Measurements from ENCODE around the gene ZNF217. TPM values are rescaled to one million over a fixed set of nuclear protein-coding genes. Genes with fewer than 3 reads are reported as not detected.
"Not testable (repeated sequence)": the region's sequence is repeated elsewhere in the genome, so short reads cannot be mapped to it uniquely, and the experiment has no call there.

ZNF217 gene
- total RNA-seq, 2 donors from 2014 or later = 18.4 to 22.7 TPM

DNA sequence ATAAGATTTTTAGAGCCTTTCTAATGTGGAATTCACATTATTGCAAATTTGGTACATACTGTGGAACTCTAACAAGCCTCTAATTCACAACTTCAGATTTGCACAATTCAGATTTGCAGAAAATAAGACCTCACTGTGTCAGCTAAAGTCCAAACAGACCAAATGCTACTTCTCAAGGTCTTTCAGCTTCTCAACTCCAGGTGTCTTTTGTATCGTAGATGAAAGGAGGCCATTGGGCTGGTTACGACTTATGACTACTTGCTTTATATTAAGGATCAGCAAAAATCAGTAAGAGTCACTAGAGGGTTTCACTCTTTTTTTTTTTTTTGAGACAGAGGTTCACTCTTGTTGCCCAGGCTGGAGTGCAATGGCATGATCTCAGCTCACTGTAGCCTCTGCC is 37.8 kb downstream of the ZNF217 start:
- intact Hi-C loops (cut with DNase I) = no loop called here
- DNase-seq (ENCODE audit: low spot score) = no peak

DNA sequence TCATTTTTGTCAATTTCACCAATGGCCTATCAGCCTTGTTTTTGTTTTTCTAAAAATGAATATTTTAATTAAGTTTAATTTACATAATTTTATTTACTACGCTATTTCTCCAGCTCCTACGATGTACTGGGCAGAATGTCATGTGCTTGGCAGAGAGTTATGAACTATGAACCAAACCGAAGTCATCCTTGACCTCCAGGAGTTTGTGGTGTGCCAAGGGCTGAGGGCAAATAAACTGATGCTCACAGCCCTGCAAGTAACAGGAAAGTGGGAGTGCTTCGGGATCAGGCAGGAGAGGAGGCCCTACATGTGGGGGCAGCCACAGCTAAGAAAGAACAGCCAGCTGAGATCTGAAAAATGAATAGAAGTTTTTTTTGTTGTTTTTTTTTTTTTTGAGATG is 38.6 kb downstream of the ZNF217 start:
- no peak for DNase-seq (ENCODE audit: low spot score)
- intact Hi-C loops (cut with DNase I) = no loop called here

DNA sequence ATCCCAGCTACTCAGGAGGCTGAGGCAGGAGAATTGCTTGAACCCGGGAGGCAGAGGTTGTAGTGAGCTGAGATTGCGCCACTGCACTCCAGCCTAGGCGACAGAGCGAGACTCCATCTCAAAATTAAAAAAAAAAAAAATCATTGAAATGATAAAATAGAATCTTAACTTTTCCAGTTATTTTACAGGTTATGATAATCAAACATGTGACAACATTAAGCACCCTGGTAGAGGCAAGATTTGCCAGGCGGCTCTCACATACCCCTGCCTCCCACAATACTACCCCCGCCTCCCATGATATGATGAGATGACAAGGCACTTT is 41.1 kb downstream of the ZNF217 start:
- intact Hi-C loops (cut with DNase I); DNase-seq (ENCODE audit: low spot score): not testable (repeated sequence)

DNA sequence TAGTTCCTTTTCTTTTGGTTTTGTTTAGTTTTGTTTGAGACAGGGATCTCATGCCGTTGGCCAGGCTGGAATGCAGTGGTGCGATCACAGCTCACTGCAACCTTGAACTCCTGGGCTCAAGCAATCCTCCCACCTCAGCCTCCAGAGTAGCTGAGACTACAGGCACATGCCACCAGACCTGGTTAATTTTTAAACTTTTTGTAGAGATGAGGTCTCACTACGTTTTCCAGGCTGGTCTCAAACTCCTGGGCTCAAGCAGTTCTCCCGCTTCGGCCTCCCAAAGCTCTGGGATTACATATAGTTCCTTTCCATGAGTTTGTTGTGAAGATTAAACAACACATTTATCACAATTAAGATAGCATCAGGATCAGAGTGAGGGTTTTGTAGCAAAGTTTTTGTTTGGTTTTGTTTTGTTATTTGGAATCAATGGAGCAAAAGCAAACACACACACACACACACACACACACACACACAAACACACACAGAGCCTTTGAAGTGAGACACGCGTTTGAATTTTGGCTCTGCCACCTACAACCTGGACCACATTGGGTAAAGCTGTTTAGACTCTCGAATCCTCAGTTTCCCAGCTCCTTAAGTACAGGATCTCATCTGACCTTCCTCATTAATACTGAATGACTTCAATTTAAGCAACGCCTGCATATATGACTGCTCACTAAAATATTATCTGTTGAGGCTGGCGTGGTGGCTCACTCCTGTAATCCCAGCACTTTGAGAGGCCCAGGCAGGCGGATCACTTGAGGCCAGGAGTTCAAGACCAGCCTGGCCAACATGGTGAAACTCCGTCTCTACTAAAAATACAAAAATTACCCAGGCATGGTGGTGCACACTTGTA is 41.7 kb downstream of the ZNF217 start:
- DNase-seq (ENCODE audit: low spot score); intact Hi-C loops (cut with DNase I): not testable (repeated sequence)

DNA sequence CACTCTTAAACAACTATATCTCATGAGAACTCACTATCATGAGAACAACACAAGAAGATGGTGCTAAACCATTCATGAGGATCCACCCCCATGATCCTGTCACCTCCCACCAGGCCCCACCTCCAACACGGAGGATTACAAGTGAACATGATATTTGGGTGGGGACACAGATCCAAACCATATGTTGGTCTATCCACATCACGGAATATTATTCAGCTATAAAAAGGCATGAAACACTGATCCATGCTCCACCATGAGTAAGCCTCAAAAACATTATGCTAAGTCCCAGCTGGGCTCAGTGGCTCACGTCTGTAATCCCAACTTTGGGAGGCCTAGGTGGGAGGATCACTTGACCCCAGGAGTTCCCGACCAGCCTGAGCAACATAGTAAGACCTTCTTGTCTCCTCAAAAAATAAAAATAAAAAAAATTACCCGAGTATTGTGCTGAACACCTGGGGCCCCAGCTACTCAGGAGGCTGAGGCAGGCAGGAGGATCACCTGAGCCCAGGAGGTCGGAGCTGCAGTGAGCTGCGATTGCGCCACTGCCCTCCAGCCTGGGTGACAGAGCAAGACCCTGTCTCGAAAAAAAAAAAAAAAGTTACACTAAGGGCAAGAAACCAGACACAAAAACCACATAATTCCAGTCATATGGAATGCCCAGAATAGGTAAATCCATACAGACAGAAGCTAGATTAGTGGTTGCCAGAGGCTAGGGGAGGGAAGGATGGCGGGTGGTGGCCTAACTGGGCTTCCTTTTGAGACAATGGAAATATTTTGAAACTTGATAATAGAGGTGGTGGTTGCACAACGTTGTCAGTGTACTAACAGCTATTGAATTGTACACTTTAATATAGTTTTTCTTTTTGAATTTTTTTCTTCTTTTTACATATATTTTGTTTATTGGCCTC is 43.1 kb downstream of the ZNF217 start:
- DNase-seq (ENCODE audit: low spot score) = no peak
- intact Hi-C loops (cut with DNase I) = no loop called here

DNA sequence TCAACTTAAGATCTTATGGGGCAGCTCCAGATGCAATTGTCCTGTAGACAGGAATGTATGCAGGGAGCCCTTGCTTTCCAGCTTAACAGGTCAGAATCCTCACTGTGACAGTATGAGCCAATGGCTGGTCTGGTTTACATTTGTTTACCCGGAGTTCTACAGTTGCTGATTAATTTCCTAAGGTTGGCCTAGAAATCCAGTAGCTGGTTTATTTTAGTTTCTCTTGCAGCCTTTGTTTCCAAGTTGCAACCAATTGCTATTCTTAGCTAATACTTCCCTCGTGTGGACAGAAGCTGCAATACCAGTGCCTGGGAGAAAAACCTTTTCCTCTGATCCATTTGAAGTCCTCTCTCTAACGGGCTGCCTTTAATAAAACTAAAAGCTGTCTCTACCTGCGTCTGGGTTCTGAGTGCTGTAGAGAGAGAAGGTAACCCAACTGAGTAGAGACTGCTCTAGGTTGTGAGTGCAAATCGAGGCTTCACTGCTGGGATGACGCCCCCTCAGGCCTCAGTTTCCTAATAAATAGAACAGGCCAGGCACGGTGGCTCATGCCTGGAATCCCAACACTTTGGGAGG is 45.9 kb downstream of the ZNF217 start:
- intact Hi-C loops (cut with DNase I) = no loop called here
- peak; percentile 25 for DNase-seq (ENCODE audit: low spot score)

DNA sequence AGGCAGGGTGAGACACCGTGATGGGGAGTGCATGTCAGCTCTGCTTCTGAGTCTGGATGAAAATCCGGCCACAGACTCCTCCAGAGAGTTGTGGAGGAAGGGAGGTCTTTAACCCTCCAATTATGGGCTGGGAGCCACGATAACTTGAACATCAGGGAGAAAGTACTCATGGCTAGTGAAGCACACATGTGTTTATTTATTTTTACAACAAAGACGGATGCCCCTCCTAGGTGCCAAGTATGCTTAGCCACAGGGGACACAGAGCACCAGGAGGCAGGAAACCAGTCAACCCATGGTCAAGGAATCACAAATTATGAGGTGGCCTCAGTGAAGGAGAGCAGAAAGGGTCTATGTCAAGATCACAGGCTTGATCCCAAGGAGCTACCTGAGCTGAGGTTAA is 54.1 kb downstream of the ZNF217 start:
- DNase-seq (ENCODE audit: low spot score) = no peak
- intact Hi-C loops (cut with DNase I) = no loop called here

DNA sequence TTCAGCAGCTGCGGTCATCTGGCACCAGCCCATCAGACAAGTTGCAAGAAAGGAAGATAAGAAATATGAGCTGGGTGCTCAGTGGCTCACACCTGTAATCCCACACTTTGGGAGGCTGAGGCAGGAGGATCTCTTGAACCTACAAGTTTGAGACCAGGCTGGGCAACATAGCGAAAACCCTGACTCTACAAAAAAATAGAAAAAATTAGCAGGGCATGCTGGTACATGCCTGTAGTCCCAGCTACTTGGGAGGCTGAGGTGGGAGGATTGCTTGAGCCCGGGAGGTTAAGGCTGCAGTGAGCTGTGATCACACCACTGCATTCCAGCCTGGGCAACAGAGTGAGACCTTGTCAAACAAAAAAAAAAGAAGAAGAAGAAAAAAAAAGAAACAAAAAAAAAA is 57.3 kb downstream of the ZNF217 start:
- intact Hi-C loops (cut with DNase I); DNase-seq (ENCODE audit: low spot score): not testable (repeated sequence)

DNA sequence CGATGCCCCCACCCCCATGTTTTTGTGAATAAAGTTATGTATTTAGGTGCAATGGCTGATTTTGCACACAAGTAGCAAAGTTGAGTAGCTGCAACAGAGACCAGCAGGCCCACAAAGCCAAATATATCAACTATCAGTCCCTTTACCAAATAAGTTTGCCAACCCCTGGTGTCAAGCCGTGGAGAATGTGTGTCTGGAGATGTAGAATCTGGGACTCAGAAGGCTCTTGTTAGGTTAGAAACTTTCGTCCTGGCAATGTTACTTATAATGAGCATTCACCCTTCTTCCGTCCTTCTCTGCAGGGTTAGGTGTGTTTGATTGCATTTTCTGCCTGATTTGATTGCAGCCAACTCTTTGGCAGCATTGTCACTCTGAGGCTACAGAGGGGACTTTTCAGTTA is 57.8 kb downstream of the ZNF217 start:
- intact Hi-C loops (cut with DNase I) = no loop called here
- DNase-seq (ENCODE audit: low spot score) = no peak

DNA sequence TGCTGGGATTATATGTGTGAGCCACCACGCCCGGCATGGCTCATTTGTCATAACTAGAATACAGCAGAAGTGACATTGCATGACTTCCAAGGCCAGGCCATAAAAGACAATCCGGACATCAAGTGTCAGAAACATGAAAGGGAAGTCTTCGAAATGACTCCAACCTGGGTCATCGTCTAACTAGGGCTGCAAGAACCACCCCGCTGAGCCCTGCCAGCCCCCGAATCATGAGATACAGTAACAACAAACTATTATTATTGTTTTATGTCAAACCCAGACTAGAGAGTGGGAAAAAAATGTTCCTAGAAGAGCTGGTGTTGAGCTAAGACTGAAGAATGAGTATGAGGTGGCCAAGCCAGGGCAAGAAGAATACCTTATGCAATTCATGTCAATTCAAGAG is 59.6 kb downstream of the ZNF217 start:
- DNase-seq (ENCODE audit: low spot score) = no peak
- intact Hi-C loops (cut with DNase I) = no loop called here

DNA sequence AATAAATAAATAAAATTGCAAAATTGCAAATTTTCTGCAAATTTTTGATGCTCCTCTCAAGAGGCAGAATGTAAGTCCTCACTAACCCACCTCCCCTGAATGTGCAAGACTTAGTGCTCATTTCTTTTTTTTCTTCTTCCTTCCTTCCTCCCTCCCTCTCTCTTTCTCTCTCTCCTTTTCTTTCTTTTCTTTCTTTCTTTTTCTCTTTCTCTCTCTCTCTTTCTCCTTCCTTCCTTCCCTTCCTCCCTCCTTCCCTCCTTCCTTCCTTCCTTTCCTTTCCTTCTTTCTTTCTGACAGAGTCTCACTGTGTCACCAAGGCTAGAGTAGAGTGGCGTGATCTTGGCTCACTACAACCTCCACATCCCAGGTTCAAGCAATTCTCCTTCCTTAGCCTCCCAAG is 60.1 kb downstream of the ZNF217 start:
- DNase-seq (ENCODE audit: low spot score) = no peak
- intact Hi-C loops (cut with DNase I) = no loop called here

DNA sequence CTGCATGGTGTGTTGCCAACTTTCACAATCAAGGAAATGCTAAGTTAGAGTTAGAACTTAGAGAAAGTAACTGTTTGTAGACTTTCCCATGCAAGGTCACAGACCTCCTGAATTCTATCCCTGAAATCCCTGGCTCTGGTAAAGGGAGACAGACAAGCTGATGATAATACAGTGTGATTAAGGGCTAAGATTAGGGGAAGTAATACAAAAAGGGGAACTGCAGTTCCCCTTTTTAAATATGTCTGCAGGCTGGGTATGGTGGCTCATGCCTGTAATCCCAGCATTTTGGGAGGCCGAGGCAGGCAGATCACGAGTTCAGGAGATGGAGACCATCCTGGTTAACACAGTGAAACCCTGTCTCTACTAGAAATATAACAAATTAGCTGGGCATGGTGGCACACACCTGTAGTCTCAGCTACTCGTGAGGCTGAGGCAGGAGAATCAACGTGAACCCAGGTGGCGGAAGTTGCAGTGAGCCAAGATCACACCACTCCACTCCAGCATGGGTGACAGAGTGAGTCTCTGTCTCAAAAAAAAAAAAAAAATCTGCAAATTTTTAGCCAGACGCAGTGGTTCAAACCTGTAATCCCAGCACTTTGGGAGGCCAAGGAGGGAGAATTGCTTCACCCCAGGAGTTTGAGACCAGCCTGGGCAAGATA is 60.9 kb downstream of the ZNF217 start:
- DNase-seq (ENCODE audit: low spot score); intact Hi-C loops (cut with DNase I): not testable (repeated sequence)

DNA sequence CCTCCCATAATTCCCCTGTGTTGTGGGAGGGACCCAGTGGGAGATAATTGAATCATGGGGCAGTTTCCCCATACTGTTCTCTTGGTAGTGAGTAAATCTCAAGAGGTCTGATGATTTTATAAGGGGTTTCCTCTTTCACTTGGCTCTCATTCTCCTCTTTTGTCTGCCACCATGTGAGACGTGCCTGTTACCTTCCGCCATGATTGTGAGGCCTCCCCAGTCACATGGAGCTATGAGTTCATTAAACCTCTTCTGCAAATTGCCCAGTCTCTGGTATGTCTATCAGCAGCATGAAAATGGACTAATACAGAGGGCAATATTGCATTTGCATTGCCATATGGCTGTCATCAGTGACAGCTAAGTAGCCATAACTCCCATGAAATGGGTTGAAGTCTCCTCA is 63.2 kb downstream of the ZNF217 start:
- DNase-seq (ENCODE audit: low spot score) = peak; percentile 7
- intact Hi-C loops (cut with DNase I) = no loop called here

DNA sequence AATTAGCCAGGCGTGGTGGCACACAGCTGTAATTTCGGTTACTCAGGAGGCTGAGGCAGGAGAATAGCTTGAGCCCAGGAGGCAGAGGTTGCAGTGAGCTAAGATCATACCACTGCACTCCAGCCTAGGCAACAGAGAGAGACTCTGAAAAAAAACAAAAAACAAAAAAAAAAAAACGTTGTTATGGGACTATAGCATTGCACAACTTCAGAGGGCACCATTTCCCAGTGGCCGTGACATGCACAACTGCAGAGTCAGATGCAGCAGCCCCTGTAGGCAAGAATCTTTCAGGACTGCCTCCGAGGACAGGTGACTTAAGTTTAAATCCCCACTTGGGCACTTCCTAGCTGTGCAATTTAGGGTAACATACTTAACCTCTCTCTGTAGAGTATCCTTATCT is 64.0 kb downstream of the ZNF217 start:
- intact Hi-C loops (cut with DNase I) = no loop called here
- DNase-seq (ENCODE audit: low spot score) = peak; percentile 3

DNA sequence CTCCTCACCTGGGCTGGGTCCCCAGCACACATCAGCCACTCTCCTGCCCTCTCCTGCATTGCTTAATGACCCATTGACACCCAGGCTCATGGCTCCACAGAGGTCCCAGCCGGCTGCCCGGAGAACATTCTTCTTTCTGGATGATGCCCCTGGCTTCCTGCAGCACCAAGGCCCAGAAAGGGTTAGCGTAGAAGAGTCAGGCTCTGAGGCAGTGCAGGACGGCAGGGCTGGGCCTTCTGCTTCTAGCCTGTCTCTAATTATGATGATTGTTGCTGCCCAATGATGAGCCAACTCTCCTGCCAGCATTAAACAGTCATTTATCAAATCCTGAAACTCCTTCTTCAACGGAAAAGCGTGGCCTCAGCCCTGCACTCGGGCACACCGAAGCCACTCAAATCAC is 66.4 kb downstream of the ZNF217 start:
- DNase-seq (ENCODE audit: low spot score) = peak; percentile 56
- intact Hi-C loops (cut with DNase I) = no loop called here

DNA sequence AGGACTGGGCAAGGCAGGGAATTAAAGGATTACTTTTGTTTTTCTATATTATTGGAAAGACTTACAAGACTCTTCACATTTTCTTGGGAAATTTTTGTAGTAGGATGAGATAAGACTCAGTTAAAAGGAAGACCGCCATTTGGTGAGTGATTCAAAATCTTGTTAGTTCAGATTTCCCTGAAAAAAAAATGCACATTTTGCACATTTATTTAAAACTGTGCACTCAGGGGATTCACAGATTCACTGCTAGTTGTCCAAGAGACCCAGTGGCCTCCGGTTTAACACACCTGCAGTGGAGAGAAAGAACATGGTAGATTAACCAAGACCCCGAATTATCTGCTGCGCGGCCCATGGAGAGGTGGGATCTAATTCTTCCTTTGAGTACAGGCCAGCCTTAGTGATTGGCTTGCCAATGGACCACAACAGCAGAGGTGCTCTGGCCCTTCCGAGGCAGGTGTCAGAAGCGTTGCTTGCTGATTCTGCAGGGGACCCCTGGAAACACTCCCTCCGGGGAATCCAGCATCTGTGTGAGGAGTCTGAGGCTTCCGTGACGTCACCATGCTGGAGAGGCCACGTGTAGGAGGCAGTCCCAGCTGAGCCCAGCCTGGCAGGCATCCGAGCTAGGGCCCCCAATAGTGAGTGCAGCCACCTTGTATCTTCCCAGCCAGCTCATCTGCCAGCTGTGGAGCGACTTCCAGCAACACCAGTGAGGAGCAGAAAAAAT is 68.9 kb downstream of the ZNF217 start:
- intact Hi-C loops (cut with DNase I) = no loop called here

DNA sequence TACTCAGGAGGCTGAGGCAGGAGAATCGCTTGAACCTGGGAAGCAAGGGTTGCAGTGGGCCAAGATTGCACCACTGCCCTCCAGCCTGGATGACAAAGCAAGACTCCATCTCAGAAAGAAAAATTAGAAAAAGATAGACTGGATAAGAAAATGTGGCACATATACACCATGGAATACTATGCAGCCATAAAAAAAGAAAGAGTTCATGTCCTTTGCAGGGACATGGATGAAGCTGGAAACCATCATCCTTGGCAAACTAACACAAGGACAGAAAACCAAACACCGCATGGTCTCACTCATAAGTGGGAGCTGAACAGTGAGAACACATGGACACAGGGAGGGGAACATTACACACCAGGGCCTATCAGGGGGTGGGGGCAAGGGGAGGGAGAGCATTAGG is 70.0 kb downstream of the ZNF217 start:
- intact Hi-C loops (cut with DNase I); DNase-seq (ENCODE audit: low spot score): not testable (repeated sequence)

More for the DNA sequence above, 68.9 kb downstream of the ZNF217 start:
- DNase-seq (ENCODE audit: low spot score) = no peak

DNA sequence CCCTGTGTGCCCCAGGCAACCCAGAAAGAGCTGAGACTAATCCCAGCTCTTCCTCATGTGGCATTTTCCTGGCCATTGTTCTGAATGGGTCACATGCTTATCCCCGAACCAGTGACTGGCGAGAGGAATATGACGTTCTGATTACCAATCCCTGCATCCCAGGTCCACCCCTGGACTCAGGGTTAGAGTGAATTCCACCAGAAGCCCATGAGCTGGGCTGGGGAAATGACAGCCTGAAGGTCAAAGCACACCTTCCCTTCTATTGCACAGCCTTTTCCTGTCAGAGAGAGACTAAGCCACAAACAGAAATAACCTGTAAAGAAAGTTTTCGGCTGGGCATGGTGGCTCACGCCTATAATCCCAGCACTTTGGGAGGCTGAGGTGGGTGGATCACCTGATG is 70.9 kb downstream of the ZNF217 start:
- intact Hi-C loops (cut with DNase I) = no loop called here
- DNase-seq (ENCODE audit: low spot score) = no peak

DNA sequence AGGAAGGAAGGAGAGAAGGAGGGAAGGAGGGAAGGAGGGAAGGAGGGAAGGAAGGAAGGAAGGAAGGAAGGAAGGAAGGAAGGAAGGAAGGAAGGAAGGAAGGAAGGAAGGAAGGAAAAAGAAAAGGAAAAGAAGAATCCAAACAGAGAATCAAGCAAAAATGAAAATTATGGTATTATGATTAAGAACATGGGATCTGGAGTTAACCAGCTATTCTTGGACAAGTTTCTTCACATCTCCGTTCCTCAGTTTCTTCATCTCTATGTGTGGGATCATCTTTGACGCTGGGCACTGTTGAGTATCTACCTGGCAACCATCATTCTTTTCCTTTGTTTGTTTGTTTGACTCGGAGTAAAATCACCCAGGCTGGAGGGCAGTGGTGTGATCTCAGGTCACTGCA is 71.6 kb downstream of the ZNF217 start:
- no peak for DNase-seq (ENCODE audit: low spot score)
- intact Hi-C loops (cut with DNase I) = no loop called here
